HG03095 (cell line): ENCODE measurements around the gene UBASH3B.

Experiments
- ATAC-seq: cut with Tn5 transposase; IDR thresholded peaks from one replicate; pipeline ENCODE4 v1.9.1; 2021; ENCODE audit warnings: moderate library complexity; ENCODE audit not compliant: unreplicated experiment

UBASH3B gene

DNA sequence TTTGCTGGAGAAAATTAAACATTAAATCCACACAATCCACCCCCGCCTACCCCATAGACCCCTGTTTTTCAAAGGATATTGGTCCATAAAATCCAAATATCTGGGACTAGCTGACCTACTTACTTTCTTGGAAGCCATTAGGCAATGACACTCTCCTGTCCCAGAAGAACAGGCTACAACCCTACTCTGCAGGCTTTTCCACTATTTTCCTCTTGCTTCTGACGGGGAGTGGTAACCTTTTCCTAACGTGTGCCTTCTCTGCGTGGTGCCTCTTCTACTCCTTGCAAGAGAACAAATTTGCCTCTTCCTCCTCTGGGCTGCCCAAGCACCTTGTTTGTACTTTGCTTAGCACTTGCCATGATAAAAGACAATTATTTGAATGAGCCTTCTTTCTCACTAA, 51.6 kb downstream of the UBASH3B start:
- ATAC-seq, result no peak

DNA sequence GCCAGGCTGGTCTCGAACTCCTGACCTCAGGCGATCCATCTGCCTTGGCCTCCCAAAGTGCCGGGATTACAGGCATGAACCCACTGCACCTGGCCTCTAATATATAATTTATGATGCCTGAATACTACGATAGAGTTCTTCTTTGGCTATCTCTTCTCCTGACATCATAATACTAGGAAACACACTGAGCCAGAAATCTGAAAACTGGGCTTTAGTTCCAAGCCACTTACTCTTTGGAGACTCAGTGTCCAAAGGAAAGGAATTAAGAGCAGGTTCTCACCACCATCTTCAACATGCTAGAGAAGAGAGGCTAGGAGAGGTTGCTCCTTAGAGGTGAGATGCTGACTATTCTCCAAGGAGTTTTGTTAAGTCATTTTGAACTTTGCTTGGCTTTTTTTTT, 52.4 kb downstream of the UBASH3B start:
- no peak for ATAC-seq

DNA sequence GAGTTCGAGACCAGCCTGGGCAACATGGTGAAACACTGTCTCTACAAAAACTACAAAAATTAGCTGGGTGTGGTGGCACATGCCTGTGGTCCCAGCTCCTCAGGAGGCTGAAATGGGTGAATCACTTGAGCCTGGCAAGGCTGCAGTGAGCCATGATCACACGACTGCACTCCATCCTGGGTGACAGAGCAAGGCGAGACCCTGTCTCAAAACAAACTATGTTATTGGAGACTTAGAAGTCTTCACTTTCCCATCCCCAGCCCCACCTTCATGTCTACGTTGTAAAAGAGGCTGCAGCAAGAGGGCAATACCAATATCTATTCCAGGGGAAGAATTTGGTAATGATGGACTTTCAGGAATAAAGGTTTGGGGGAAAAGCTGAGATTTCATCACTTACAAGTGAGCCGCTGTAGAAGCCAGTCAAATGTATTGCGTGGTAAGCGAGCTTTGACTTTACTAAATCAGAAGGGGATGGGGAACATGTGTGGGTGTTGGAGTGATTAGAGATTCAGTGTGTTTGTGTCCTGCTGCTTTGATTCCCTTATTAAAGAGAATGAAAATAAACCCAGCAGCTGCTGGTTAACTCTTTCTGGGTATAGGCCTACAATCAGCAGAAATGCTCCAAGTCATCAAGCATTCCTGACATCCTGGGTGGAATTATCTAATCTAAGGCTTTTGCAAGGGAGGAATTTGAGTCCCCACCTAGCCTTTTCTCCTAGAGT, 53.7 kb downstream of the UBASH3B start:
- no peak for ATAC-seq

DNA sequence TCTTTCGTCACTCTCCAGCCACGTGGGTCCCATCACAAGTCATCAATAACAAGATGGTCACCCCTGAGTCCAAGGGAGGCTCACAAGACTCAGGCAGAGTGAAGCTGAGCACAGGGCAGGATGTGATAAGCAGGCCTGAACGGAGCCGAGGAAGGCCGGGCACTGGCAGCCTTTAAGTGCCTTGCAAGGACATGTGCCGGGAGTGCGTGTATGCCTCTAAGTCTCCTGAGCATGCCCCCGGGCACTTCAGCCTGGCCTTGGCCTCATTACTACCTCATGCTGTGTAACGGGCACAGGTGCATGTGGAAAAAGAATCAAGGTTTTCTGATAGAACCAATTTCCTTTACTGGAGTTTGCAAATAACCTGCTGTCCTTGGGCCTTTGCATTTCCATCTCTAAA, 55.8 kb downstream of the UBASH3B start:
- no peak for ATAC-seq

DNA sequence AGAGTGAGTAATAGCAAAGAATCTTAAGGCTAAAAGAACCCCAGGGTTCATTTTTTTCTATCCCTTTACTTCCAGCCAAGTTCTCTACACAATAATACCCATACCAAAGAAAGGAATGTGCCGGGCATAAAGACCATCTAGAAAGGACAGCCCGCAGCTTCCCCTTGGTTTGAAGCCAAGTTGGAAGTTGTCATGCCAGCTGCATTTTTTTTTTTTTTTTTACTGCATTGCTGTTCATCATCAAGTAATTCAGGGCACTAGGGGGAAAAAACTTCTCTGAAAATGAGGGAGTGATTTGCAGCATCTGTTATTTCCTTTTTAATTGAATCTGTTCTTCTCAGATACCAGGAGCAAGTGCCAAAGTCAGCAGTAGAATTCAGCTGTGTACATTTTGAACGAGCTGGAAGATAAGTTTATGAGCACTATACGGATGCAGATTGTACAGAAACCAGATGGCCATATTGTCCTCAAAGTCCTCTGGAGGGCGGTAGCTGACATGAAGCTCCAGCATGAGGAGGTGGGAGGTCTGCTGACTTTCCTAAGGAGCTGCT, 56.4 kb downstream of the UBASH3B start:
- ATAC-seq, result no peak

DNA sequence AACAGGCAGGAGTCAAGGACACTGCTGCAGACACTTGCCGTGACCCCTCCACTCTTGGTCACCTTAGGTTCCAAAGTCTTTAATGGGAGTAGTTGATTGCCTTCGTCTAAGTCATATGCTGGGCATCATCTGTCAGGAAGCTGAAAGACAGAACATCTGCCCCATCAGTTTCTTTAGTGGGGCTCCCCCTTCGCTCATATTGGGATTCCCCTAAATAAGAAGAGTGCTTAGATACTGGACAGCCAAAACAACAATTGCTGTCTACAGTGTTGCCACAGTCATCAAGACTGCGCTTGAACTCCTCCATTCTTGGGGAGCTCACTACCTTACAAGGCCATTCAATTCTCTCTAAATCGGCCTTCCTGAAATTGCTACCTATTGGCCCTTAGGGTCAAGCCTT, 58.5 kb downstream of the UBASH3B start:
- peak; percentile 39 for ATAC-seq

DNA sequence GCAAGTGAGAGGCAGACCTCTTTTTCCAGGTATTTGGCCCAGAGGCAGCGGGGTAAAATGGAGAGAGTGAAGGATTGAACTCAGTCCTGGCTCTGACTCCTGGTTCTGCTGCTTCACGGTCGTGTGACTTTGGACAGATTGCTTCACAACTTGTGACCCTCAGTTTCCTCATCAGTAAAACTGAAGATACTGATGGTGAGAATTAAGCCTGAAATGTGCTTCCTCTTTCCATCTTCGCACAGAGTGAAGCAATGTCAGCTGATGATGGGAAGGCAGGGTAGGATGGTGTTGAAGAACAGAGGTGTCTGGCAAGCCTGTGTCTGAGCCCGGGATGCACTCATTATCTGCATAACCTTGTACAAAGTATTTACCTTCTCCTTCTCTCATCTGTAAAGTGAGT, 59.0 kb downstream of the UBASH3B start:
- ATAC-seq, result no peak

DNA sequence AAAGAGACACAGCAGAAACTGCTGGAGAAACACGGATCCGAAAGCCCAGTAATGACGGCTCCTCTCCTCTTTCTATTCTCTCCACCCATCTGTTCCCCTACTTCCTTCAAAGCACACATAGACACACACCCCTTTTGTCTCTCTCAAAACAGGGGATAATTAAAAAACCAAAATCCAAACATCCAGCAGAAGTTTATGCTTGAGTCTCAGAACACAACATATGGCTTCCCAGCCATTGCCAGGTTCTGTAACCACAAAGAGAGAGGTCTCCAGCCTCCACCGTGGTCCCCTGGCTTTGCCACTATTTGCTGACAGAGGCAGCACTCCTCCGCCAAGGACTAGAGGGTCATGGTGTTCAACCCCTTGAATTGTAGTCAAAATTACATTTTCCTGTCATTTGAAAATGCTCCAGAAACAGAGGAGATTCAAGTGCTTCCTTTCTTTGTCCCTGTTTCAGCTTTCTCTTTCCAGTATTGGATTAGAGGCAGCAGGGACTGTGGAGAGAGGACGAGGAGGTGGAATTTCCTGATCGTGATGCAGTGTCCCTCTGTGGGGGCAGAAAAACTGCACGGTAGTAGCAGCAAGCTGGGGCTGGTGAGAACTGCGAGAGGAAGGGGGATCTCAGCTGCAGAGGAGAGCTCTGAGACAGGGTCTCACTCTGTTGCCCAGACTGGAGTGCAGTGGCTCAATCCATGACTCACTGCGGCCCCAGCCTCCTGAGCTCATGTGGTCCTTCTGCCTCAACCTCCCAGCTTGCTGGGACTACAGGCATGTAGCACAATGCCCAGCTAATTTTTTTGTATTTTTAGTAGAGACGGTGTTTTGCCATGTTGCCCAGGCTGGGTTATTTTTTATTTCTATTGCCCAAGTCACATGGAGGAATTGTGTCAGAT, 60.3 kb downstream of the UBASH3B start:
- no peak for ATAC-seq

DNA sequence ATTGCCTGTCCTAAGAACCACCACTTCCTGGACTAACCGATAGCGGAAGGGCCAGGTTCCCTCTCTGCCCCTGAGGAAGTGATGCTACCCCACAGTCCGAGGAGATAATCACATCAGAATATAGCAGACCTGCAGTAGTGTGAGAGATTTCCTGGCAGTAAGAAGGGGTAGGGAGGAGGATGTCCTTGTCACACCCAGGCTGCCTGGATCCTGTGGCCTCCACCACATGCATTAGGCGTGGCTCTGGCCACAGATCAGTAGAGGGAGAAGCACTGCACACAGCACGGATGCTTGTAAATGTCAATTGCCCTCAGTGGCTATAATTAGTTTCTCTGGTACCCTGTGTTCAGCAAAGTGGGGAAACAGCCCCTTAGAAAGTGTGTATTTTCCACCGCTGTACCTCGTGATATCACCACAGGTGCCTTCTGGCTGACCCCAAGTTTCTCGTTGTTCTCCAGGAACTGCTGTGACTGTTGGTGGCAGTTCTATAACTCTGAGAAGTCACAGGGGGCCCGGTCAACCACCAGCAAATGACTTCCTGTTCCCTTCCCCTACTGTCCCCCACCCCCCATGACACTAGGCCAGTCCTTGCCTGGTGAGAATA, 61.8 kb downstream of the UBASH3B start:
- peak; percentile 79 for ATAC-seq

DNA sequence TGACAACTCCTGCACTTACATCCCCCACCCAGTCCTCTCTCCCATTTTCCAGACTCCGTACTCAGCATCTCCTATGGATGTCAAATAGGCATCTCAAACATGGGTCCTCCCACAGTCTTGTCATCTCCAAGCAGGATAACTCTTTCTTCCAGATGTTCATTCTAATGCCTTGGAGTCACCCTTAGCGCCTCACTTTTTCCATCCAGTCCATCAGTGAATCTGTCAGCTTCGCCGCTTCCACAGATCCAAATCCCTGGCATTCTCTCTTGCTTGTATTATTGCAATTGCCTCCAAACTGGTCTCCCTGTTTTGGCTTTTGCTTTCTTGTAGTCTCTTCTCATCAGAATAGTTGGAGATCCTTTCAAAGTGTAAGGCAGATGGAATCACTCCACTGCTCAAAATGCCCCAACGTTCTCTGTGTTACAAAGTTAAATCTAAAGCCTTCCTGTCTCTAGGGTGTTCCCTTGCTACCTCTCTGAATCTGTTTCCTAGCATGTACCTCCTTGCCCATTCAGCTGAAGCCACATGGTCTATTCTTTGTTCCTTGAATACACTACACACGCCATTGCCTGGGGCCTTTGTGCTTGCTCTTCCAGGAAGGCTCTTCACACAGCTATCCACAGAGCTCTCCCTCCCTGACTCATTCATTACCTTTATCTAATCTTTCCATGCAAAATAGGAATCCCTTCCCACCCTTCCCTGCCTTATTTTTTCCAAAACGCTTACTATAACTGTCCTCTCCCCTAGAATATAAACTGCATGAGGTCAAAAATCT, 64.8 kb downstream of the UBASH3B start:
- ATAC-seq, result no peak

DNA sequence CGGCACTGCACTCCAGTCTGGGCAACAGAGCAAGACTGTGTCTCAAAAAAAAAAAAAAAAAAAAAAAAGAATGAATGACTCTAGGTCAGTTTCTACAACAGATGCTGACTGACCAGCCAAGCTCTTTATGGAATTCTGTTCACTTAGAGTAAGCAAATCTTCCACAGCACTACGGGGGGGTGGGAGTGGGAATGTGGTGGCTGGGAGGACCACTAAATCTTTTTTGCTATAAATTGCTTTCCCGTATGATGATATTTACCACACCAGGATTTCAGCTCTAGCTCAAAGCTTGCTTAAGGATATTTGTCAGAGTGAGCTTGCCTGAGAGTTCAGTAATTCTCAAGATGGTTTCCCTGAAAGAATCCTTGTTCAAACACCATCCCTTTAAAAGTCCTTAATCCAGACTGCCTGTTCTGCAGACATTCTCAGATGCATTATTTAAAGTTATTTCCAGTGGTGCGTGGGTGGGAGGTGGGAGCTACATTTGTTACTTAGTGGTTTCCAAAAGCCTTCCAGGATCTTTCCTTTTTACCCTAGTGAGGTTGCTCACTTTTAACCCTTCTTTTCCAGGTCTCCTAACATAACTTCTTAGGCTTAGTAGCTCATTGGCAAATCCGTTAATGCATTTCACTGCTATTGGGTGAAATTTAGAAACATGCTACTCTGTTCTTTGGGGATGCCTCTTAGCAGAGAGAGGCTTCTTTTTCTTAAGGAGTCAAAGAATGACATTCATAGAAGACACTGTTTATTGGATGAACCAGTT, 65.9 kb downstream of the UBASH3B start:
- no peak for ATAC-seq

DNA sequence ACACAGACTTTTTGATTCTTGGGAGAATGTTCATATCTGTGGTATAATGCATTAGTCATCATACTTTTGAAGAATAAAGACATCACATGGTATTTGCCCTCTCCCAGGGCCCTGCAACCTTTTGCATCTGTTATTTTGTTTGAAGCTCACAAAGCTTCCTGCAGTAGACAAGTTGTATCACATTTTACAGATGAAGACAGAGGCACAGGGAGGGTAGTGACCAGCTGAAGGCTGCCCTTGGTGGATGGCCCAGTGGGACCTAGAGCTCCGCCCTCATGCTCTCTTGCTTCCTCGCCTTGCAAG, 66.4 kb downstream of the UBASH3B start:
- ATAC-seq, result no peak

DNA sequence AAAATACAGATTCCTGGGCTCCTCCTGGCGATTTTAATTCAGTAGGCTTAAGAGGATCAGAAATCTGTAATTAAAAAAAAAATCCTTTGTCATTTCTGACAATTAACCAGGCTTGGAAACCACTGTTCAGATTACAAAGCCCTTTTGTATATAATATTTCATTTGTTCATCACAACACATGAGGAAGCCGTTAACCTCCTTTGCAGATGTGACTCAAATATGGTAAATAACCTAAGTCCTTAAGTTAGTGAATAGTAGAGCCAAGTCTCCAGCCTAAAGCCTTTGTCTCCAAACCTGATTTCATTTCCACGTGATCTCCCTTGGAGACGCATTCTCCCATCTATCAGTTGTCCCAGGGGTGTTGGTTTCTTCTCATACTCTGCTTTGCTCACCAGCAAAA, 67.6 kb downstream of the UBASH3B start:
- no peak for ATAC-seq

DNA sequence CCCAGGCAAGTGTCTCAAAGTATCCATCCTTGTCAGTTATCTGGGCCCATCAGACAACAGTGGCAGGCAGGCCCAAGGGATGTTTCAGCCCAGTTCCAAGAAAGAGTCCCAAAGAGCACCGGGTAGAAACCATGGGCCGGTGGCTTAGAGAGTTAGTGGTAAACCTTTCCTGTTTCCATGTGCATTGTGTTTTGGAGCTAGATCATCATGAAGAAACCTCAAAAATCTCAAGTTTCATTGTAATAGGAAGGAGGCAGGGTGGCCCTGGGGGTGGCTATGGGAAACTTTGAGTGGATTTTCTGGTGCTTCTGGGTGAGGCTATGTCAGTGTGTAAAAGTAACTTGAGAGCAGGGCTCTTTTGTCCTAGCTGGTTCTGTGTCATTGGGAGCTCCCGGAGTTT, 68.1 kb downstream of the UBASH3B start:
- no peak for ATAC-seq

DNA sequence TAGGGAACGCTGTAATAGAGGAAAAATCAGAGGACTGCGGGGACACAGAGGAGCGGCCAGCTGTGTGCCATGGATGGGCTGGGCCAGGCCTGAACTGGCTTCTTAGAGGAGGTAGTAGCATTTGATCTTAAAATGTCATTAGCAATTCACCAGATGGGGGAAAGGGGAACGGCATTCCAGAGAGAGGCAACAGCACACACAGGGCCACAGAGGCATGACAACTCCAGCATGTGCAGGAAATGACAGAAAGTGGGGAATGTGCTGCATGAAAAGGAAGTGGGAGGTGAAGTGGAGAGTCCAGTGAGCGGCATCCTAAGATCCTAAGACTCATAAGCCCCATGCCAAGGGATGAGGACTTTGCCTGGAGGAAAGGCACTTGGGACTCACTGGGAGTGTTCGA, 69.0 kb downstream of the UBASH3B start:
- ATAC-seq, result no peak

DNA sequence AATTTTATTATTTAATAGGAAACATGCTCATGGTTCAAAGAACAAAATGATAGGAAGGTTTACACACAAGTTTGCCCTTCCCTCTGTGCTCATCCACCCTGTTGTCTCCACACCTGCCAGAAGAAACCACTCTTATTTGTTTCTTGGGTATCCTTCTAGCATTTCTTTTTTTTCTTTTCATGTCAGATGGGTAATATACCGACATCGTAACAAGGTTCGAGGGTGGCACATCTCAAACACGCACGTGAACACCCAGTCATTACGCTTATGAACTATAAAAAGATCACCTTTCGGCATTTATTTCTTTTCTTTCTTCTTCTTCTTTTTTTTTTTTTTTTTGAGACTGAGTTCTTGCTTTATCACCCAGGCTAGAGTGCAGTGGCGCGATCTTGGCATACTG, 70.5 kb downstream of the UBASH3B start:
- ATAC-seq, result no peak

DNA sequence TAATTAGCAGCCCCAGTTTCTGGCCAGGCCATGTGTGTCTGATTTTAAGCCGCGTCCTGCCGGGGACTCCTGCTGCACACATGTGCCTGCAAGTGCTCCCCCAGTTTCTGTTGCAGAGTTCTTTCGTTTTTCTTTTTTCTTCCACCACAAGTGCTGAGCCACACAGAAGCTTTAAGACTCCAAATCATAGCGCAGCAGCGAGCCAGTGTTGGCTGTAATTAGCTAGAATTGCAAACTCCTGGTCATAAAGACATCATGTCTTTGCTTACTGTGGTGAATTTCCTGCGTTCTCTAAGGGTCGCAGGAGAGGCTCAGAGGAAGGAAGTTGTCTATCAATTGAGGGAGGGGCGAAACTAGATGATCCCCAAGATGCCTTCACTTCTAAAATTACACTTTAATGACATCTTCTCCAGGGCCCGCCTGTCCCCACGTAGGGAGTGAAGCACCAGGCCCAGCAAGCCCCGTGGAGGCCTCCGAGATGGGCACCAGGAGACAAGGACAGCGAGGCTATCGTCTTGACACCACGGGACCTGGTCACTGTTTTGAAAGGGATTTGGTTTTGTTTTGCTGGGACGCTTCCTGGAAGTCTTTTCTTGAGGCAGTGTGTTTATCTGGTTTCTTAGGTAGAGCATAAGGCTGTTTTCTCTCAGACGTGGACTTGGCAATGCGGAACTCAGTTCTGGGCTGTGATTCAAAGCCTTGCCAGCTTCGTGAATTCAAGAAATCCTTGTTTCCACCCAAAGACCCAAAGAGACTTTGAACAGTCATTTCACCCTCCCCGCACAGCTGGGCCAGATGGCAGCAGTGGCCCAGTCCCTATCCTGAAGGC, 71.8 kb downstream of the UBASH3B start:
- ATAC-seq, result no peak

DNA sequence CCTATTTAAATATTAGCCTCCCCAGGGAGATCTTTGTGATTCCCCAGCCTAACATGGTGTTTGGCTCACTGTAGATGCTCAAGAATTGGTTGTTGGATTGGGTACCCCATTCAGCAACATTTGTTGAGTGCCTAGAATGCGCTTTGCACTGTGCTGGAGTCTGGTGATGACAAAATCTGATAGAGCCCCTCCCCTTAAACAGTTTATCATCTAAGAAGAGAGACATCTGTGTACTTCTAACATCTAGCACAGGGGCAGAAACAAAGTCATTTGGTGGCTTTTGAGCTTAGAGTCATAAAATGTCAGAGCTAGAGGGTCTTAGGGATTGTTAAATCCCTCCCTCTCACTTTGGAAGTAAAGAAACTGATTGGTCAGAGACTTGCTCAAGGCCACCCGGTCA, 73.0 kb downstream of the UBASH3B start:
- ATAC-seq, result no peak

DNA sequence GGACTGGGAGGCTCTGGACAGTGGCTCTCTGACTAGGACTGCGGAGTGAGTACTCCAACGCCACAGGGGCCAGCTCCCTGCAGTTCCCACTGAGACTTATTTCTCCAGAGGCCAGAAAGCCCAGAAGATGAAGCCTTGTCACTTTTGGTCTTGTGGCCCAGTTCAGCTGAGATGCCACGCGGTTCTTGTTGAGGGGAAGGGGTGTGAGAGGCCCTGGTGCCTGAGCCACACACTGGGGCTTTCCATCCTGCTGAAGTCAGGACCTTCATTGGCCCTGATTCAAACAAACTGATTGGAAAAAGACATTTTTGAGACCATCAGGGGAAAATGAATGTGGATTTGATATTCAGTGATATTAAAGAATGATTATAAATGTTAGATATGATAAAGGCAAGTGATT, 73.6 kb downstream of the UBASH3B start:
- ATAC-seq, result no peak
